Esophagus (tissue), 2 donors: ENCODE results near the gene DPYSL4. TPM values are rescaled to one million over a fixed set of nuclear protein-coding genes. Genes with fewer than 3 reads are reported as not detected.

ENCODE experiments used
- H3K27ac ChIP-seq, 2 donors: one replicate each; pipeline ENCODE4 v1.5.1; 2013; ENCODE audit warnings: low read depth in 2 of 2, mild to moderate bottlenecking in 2 of 2, inconsistent platforms in 1 of 2, low read length in 1 of 2, moderate library complexity in 1 of 2
- H3K27me3 ChIP-seq, 2 donors: one replicate each; pipeline ENCODE4 v1.6.1; 2013; ENCODE audit warnings: low read length in 2 of 2, control low read depth in 1 of 2, mild to moderate bottlenecking in 1 of 2; ENCODE audit not compliant: insufficient read depth in 2 of 2, control insufficient read depth in 1 of 2
- H3K36me3 ChIP-seq, 2 donors: one replicate each; pipeline ENCODE4 v1.6.1; 2013; ENCODE audit warnings: low read length in 1 of 2; ENCODE audit not compliant: control insufficient read depth in 2 of 2, insufficient read depth in 2 of 2
- H3K4me1 ChIP-seq, 2 donors: one replicate each; pipeline ENCODE4 v1.6.1; 2013; ENCODE audit warnings: low read length in 1 of 2; ENCODE audit not compliant: control insufficient read depth in 2 of 2, insufficient read depth in 2 of 2
- H3K4me3 ChIP-seq, 2 donors: one replicate each; pipeline ENCODE4 v1.5.1; 2013; ENCODE audit warnings: low read length in 2 of 2, mild to moderate bottlenecking in 2 of 2, low read depth in 1 of 2, moderate library complexity in 1 of 2
- H3K9me3 ChIP-seq, 2 donors: one replicate each; pipeline ENCODE4 v1.6.1; 2013; ENCODE audit warnings: mild to moderate bottlenecking in 2 of 2, low read depth in 1 of 2, low read length in 1 of 2, moderate library complexity in 1 of 2; ENCODE audit not compliant: control insufficient read depth in 2 of 2, insufficient read depth in 1 of 2
- WGBS, 2 donors: extraction: QIAGEN DNeasy Blood & Tissue Kit; methylation state at CpG; one replicate each; pipeline ENCODE4 v1.1.7; 2013; 5-methylcytosine and 5-hydroxymethylcytosine counted together
- polyA plus RNA-seq, 2 donors: library from polyadenylated mRNA; stranded (reverse); fragments of 200-250 nt; gene quantifications; one replicate each; pipeline ENCODE4 v1.2.3, GENCODE V29; 2013
- donor health status: healthy with polysubstance abuse.
- donor health status: Bipolar disorder and iron deficiency.

The DPYSL4 gene
- polyA plus RNA-seq, 2 donors = 0.26 to 0.52 TPM

- no peaks in the 10 kb centered on the region for H3K9me3 ChIP-seq
- H3K4me3 ChIP-seq = no peak overlapping the region
- 30 to 35% methylated on average over 27 to 33 of the region's 33 CpGs for WGBS, 2 donors
- H3K36me3 ChIP-seq = no peaks in the 10 kb centered on the region
- H3K4me1 ChIP-seq = peaks cover 0 to 2% of the 10 kb centered on the region in 2 donors
- H3K27ac ChIP-seq = no peak overlapping the region
- no peaks in the 10 kb centered on the region for H3K27me3 ChIP-seq
Observed at GRCh38 chr10:132142396-132143161, 44.2 kb upstream of the DPYSL4 start.

- H3K27me3 ChIP-seq = no peaks in the 10 kb centered on the region
- no peaks in the 10 kb centered on the region for H3K36me3 ChIP-seq
- 36 to 42% methylated on average over 12 of the region's 12 CpGs for WGBS, 2 donors
- H3K9me3 ChIP-seq = no peaks in the 10 kb centered on the region
- H3K4me1 ChIP-seq = peaks cover 0 to 2% of the 10 kb centered on the region in 2 donors
- H3K4me3 ChIP-seq = no peak overlapping the region
- H3K27ac ChIP-seq = no peak overlapping the region
Observed at GRCh38 chr10:132143162-132143561, 43.6 kb upstream of the DPYSL4 start.

GRCh38 chr10:132144086-132144485, 42.7 kb upstream of the DPYSL4 start:
- H3K27me3 ChIP-seq = no peaks in the 10 kb centered on the region
- peaks cover 0 to 2% of the 10 kb centered on the region in 2 donors for H3K4me1 ChIP-seq
- 69 to 71% methylated on average over 17 of the region's 17 CpGs for WGBS, 2 donors
- no peaks in the 10 kb centered on the region for H3K9me3 ChIP-seq
- H3K4me3 ChIP-seq = no peak overlapping the region
- H3K36me3 ChIP-seq = no peaks in the 10 kb centered on the region
- H3K27ac ChIP-seq = no peak overlapping the region

- Histone ChIP-seq H3K27me3 (no peaks in the 10 kb centered on the region), H3K4me3 (no peak overlapping the region), H3K9me3 (no peaks in the 10 kb centered on the region), H3K27ac (no peak overlapping the region), H3K36me3 (no peaks in the 10 kb centered on the region), H3K4me1 (peaks cover 0 to 2% of the 10 kb centered on the region in 2 donors)
- WGBS, 2 donors = 79 to 82% methylated on average over 14 of the region's 14 CpGs
Observed at GRCh38 chr10:132145002-132145401, 41.7 kb upstream of the DPYSL4 start.

- no peak overlapping the region for H3K27ac ChIP-seq
- no peaks in the 10 kb centered on the region for H3K36me3 ChIP-seq
- H3K4me1 ChIP-seq = peaks cover 0 to 2% of the 10 kb centered on the region in 2 donors
- WGBS, 2 donors = 72 to 78% methylated on average over 17 of the region's 17 CpGs
- H3K27me3 ChIP-seq = no peaks in the 10 kb centered on the region
- H3K4me3 ChIP-seq = no peak overlapping the region
- H3K9me3 ChIP-seq = no peaks in the 10 kb centered on the region
Observed at GRCh38 chr10:132145521-132146185, 41.1 kb upstream of the DPYSL4 start.

GRCh38 chr10:132146271-132146671, 40.5 kb upstream of the DPYSL4 start:
- 71 to 75% methylated on average over 8 of the region's 8 CpGs for WGBS, 2 donors

GRCh38 chr10:132146941-132147915, 39.5 kb upstream of the DPYSL4 start:
- Histone ChIP-seq H3K4me1 (no peaks in the 10 kb centered on the region), H3K4me3 (no peak overlapping the region), H3K9me3 (no peaks in the 10 kb centered on the region), H3K27me3 (no peaks in the 10 kb centered on the region), H3K27ac (no peak overlapping the region), H3K36me3 (no peaks in the 10 kb centered on the region)
- WGBS, 2 donors = 71 to 72% methylated on average over 31 of the region's 31 CpGs

More at GRCh38 chr10:132146271-132146671, 40.5 kb upstream of the DPYSL4 start:
- H3K27ac ChIP-seq = no peak overlapping the region
- H3K36me3 ChIP-seq = no peaks in the 10 kb centered on the region
- no peak overlapping the region for H3K4me3 ChIP-seq
- peaks cover 0 to 2% of the 10 kb centered on the region in 2 donors for H3K4me1 ChIP-seq
- no peaks in the 10 kb centered on the region for H3K27me3 ChIP-seq
- no peaks in the 10 kb centered on the region for H3K9me3 ChIP-seq

GRCh38 chr10:132148261-132149251, 38.2 kb upstream of the DPYSL4 start:
- Histone ChIP-seq H3K4me3 (no peak overlapping the region), H3K36me3 (no peaks in the 10 kb centered on the region), H3K27me3 (no peaks in the 10 kb centered on the region), H3K9me3 (no peaks in the 10 kb centered on the region), H3K27ac (no peak overlapping the region), H3K4me1 (no peaks in the 10 kb centered on the region)
- WGBS, 2 donors = 81 to 84% methylated on average over 42 to 43 of the region's 43 CpGs
